GM19372 (cell line): ENCODE results near the gene OLFM4.
"Not testable (repeated sequence)": the region's sequence is repeated elsewhere in the genome, so short reads cannot be mapped to it uniquely, and the experiment has no call there.

ENCODE experiments used
- ATAC-seq: cut with Tn5 transposase; IDR thresholded peaks from one replicate; pipeline ENCODE4 v1.9.1; 2021; ENCODE audit warnings: mild to moderate bottlenecking, low read depth, moderate library complexity; ENCODE audit not compliant: unreplicated experiment

OLFM4 gene

DNA sequence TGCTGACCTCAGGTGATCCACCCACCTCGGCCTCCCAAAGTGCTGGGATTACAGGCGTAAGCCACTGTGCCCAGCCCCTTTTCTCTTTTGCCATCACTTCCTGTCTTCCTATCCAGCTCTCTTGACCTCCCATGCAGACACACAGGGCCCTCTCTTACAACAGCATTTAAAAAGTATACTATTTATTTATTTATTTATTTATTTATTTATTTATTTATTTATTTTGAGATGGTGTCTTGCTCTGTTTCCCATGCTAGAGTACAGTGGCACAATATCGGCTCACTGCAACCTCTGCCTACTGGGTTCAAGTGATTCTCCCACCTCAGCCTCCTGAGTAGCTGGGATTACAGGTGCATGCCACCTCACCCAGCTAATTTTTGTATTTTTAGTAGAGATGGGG lies 14.6 kb upstream of the OLFM4 start:
- ATAC-seq = not testable (repeated sequence)

DNA sequence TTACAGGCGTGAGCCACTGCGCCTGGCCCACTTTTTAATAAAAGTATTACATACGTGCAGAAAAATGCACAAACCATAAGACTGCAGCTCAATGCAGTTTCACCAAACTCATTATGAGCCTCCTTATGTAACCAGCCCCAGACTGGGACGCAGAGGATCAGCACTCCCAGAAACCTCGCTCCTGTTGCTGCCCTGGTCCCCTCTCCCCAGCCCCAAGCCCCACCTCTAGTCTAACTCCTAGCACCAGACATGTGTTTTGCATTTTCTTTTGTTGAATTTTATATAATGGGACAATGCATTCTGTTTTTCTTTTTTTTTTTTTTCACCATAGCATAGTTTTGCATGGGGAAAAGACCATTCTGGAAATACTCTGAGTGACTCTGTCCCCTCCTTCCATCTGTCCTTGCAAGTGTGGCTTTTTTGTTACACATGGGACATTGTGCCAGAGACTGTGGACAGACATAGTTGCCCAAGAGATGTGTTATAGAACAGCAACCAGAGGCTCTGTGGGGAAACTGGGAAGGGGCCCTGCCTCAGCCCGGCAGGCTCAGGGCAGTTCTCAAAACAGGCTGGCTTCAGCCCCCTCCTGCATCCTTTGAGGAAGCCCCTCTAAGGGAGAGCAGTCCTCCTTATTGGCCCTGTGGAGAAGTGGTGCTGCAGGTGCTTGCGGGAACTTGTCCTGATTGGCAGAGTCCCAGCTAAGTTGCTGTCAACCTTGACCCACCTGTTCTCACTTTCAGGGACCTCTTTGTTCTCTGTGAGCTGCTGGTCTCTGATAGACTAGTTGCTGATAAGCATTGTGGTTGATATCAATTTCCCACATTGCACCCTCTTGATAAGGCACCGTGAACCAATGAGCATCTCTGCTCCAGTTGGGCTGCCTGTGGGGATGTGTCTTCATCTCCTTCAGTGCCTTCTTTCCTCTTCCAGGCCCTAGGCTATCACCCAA lies 13.8 kb upstream of the OLFM4 start:
- no peak for ATAC-seq

DNA sequence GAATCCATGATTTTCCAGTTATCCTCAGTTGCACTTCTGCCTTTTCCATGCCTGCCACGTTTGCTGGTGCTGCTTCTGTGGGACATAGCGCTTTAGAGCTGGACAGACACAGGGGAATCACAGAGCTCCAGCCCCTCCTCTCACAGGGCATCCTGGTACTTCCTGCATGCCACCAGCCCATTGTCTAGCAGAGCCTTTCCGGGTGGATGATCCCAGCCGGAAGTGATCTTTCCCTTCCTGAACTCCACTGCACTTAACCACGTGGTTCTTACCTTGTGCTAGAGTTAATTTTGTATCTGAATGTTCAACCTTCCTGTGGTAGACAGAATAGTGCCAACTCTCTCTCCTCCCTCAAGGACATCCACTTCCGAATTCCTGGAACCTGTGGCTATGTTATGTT lies 12.6 kb upstream of the OLFM4 start:
- ATAC-seq = no peak

DNA sequence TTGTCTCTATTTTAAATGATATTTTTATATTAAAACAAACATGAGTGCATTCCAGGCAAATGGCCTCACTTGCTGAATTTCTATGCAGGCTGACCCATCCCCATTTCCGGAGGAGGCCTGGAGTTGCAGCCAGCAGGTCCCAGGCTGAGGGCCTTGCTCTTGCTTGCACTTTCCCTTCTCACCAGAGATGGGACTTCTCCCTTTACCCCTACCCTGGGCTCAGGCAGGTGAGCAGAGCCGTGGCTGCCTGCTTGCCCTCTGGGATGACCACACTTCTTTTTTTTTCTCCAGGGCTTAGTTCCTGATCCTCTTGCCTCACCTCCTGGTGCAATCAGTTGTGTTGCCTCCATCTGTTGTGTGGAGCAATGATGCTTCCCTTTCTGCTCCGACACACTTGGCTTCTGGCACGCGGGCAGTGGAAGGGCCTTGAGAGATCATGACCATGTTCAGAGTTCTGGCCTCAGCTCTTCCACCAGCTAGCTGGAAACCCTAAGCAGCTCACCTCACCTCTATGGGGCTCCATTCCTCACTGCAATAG lies 11.1 kb upstream of the OLFM4 start:
- no peak for ATAC-seq

DNA sequence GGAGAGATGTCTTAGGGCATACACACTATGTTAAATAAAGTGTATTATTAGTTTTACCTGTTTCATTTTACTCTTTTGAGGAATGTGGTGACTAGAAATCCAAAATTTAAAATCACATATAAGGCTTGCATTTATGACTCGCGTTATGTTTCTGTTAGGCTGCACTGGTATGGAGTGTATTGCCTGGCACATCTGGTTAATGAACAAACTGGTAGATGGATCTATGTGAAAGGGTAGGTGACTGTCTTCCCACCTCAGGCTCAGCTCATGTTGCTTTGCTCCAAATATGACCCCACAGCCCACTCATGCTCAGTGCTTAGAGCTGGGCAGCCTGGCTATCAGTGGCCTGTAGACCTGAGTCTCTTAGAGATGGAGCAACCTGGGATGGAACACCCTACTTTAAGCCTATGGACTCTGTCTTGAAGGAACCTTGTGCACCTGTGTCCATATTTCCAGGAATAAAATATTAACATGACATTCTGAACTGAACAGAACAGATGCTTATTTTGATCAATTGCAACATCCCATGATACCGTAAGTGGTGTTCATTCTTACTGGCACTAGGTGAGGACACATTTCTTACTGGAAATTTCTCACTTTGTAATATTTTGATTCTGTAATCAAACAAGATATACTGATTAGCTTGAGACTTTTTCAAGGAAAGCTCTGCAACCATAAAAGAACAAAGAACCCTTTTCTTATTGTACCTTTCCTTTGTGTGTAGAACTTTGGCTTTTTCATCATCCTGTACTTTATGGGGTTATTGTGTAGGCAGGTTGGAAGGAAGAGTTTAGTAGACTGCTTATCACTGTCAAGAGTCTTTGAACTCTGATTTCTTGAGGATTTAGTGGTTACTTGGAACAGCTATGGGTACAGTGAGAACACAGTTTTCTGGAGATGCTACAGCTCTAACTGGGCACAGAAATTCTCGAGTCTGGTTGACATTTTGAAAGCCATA lies 9.6 kb upstream of the OLFM4 start:
- ATAC-seq = no peak

DNA sequence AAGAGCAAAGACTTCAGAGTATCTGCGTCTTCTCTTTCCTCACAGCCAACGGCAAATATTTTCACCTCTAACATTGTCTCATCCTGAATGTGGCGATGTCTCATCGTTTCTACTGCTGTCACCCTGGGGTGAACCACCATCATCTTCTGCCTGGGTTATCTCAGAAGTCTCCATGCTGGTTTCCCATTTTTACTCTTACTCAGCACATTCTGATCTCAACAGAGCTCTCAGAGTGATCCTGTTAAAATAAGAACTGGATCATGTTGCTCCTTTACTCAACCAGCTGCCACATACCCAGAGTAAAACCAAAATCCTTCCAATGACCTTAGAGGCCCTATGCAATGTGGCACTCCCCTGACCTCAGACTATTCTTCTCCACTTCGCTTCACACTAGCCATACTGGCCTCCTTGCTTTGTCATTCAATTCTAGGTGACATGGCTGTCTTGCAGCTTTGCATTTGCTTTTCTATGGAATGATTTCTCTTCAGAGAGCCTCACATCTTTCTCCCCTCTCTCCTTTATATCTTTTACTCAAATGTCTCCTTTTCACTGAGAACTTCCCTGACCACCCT lies 7.8 kb upstream of the OLFM4 start:
- ATAC-seq = no peak

DNA sequence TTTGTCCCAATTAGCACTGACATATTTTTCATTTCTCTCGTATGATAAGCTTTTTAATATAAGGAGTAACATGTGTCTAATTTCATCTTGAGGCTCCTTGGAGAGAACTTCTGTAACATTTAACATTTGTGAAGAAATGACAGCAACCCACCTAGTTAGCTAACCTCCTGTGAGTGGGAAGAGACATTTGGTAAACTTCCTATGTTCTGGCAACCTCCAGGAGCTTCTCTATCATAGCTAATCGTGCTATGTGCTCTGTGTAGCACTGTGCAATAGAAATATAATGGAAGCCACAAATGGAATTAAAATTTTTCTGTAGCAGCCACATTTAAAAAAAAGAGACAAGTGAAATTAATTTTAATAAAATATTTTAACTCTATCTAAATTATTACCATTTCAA lies 5.4 kb upstream of the OLFM4 start:
- no peak for ATAC-seq

DNA sequence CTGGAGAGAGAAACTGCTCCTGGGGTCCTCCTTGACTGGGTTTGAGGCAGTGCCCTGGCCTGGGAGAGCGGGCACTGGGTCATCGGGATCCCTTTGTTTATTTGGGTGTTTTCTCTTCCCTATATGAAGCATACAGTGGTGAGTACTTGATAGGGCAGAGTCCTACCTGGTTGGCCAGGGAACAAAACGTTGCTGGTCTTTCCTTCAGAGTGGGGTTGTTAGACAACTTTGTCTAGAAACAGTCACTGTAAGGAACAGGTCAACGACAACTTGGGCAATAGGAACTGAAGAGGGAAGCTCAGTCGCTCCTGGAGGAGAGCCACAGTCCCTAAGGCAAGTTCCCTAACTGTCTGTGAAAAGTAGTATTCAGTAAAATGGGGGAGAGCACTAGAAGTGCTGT lies 550 bp upstream of the OLFM4 start:
- no peak for ATAC-seq

DNA sequence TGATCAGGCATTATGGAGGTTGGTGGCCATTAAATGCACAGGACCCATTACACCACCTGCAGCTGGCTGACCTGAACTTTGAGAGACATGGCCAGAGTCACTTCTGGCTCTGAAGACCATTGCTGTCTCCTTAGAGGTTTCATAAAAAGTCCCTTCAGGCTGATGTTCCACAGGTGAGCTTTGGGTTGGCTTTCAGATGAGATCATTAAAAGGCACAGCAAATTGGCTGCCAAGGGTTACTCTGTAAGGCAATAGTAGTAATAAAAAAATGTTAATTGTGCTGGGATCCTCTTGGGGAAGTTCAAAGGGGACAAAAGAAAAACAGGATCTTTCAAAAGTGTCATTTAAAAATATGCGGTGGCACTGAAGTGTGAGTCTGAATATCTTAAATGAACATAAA lies 4.2 kb downstream of the OLFM4 start:
- no peak for ATAC-seq

DNA sequence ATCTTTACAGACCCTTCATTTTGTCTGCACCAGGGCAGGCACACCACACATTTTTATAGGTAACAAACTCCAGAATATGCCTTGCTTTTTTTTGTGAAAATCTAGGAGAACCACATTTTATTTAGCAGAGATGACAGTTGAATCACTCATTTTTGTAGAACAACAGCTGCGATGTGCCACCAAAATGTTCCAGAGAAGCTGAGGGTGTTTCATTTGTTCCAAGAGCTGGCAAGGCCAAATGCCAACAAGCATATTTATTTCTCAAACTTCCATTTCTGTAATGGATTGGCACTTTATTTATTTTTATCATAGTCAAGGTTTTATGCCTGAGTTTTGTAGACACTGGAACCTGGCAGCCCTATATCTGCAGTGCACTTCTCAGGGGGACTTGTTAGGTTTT lies 10.4 kb downstream of the OLFM4 start:
- ATAC-seq = no peak

DNA sequence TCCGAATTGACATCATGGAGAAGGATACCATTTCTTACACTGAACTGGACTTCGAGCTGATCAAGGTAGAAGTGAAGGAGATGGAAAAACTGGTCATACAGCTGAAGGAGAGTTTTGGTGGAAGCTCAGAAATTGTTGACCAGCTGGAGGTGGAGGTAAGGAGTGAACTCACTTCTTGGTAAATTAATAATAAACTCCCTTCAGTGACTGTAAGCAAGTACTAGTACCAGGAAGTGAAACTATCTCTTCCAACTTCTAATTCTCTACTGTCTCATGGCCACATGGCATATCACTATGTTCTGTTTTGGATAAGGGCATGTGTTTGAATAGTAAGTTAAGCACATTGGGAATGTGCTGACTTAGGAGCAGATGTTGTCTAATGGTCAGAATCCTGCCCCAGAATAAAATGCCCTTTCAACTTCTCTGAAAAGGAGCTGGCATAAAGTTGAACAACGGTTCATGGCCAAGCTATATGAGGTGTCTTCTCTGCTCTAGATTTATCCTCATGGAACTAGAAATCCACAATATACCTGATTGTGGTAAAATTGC lies 13.4 kb downstream of the OLFM4 start:
- no peak for ATAC-seq

DNA sequence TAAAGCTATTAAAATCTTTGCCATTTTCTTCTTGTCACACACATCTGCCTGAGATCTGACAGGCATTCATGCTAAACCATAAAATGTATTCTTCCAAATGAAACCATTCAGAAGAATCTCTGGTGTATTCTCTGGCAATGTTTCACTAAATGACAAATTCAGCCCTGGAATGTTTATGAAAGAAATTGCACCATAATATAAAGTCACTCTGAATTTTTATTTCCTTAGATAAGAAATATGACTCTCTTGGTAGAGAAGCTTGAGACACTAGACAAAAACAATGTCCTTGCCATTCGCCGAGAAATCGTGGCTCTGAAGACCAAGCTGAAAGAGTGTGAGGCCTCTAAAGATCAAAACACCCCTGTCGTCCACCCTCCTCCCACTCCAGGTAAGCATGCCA lies 14.3 kb downstream of the OLFM4 start:
- no peak for ATAC-seq

DNA sequence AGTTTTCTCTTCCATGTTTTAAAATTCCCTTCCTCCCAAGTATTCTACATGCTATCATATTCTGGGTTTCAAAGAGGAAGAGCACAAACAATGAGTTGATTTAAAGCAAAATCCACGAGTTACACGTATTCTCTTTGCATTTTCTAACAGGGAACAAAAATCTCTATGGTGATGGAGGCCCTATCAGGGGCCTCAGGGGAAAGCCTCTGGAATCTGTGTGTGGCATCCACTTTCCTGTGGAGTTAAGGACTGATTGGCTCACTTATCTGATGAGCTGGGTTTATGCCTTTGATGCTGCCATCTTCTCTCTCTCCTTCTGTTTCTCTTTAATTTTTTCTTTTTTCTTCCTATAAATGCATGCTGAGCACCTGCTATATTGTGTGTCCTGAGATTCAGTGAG lies 14.8 kb downstream of the OLFM4 start:
- no peak for ATAC-seq

DNA sequence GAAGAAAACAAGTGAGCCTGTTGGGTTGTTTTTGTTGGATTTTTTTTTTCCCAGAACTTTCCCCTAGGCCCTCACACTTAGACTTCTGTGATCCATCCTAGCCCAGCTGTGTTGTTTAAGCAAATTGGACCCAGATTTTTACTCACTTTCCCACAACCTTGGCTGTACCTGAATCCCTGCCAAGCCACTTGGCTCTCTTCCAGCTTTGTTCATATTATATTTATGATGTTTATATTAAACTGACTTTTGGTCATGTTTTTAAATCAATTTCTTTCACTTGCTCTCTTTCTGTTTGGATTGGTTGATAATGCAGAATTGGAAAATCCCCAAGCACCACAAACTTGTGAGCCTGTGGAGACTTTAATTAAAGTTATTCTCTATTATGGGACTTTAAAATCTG lies 16.6 kb downstream of the OLFM4 start:
- no peak for ATAC-seq

DNA sequence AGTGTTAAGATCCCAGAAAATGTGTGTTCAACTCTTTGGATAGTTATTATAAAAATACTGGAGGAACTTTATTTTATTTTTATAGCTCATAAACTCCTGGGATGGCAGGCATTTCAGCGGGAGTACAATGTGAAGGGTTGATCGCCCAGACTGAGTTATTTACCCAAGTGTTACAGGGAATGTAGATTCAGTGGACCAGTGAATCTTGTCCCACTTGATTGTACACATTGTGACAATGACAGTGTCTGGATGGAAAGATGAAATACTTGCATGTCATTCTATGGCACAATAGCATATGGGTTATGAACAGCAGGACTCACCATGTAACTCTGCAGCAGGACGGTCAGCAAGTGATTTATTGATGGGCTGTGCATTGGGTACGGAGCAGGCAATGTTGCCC lies 20.3 kb downstream of the OLFM4 start:
- no peak for ATAC-seq

DNA sequence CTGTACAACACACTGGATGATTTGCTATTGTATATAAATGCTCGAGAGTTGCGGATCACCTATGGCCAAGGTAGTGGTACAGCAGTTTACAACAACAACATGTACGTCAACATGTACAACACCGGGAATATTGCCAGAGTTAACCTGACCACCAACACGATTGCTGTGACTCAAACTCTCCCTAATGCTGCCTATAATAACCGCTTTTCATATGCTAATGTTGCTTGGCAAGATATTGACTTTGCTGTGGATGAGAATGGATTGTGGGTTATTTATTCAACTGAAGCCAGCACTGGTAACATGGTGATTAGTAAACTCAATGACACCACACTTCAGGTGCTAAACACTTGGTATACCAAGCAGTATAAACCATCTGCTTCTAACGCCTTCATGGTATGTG lies 21.5 kb downstream of the OLFM4 start:
- ATAC-seq = no peak

DNA sequence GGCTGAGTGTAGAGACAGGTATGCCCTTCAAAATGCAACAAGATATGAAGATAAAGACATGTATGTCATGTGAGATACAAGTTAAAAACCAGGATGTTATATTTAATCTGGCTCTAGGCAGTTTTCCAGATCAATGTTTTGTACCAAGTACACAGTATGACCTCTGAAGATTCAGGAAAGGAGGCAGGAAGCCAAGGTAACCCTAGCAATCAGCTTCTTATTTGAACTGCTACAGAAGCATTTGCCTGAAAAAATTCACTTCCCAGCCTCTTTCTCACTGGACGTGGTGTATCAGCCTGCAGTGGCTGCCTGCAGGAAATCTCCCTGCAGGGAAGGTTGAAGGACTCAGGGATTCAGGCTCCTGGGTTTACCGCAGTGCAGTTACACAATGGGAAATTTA lies 24.1 kb downstream of the OLFM4 start:
- ATAC-seq = no peak

DNA sequence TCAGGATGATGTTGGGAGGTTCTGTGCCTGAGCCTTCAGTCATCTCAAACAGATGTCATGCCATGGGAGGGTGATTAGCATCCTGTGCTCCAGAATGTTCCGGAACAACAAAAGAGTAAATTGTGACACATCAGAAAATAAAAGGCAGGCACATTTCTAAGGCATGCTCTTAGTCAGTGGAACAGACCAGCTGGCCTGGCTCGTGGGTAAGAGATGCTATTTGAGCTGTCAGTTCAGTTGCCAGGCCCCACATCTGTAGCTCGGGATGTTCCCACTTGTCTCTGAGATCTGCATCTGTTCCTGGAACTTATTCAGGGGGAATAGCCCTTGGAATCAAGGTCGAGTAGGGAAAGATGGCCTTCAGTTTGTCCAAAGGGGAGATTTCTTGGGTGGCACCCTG lies 26.0 kb downstream of the OLFM4 start:
- ATAC-seq = no peak

DNA sequence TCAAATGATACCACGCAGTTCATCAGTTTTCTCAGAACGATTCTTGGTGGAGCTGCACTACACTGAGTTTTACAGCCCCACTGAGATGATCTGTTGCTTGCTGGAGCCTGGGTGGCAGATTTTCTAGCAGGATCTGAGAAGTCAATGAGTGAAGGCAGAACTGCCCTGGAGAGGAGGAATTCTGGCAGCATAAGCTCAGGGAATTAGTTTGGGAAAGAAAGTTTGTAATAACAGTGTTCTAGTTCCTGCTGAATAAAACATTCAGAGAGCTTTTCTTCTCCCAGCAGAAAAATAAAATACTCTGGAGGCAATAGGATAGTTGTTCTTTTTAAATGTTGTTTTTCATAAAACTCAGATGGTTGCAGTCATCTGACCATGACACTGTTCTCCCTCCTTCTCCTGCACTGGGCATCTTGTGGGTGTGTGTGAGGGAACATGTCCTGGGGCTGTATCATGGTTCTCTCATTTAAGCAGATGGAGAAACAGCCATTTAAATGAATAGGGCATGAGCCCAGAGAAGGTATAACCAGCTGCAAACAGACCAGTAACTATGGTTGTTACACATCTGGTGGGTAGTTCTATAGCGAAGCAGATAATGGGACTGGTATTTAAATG lies 29.6 kb downstream of the OLFM4 start:
- ATAC-seq = no peak

DNA sequence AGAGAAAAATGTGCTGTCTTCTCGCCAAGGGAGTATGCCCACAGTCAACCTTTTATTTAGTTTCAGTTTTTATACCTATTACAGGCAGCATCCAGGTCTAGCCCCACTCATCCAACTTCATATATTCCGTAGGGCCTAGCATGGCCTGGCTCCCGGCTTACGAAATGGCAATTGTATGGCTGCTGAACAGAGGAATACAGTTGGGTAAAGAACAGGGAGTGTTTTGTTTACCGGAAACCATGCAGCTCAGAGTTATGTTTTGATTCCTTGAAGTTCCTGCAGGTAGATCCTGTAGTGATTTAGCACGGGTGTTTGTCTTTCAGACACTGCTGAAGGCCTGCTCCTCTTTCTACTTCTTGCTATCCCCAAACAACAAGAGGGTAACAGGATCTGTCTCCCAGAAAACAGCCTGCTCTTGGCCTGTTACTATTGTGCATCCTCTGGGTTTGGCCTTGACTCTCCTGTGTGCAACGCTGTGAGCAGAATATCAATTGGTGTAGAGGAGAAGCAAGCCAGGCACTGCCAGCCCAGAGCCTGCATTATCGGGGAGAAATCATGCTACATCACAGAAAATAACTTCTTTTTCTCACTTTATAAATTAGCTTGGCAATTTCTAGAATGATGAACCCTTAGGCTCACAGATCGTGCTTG lies 32.4 kb downstream of the OLFM4 start:
- ATAC-seq = no peak
